Measurements from ENCODE around the gene CXCL10.

DNA sequence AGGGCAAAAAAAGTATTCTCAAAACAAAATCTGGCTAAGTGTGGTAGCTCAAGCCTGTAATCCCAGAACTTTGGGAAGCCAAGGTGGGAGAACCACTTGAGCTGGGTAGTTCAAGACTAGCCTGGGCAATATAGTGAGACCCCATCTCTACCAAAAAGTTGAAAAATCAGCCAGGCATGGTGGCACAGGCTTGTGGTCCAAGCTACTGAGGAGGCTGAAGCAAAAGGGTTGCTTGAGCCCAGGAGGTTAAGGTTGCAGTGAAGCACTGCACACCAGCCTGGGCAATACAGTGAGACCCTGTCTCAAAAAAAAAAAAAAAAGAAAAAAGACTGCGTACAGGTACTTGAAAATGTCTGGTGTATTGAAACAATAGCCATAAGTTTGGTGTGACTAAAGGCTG is 30.8 kb downstream of the CXCL10 start:
- TF ChIP-seq EZH2 (IDR thresholded peaks at IDR 0.05) (no peak), EZH2phosphoT487 (IDR thresholded peaks at IDR 0.05) (no peak)
- TF ChIP-seq, protein P1, sequence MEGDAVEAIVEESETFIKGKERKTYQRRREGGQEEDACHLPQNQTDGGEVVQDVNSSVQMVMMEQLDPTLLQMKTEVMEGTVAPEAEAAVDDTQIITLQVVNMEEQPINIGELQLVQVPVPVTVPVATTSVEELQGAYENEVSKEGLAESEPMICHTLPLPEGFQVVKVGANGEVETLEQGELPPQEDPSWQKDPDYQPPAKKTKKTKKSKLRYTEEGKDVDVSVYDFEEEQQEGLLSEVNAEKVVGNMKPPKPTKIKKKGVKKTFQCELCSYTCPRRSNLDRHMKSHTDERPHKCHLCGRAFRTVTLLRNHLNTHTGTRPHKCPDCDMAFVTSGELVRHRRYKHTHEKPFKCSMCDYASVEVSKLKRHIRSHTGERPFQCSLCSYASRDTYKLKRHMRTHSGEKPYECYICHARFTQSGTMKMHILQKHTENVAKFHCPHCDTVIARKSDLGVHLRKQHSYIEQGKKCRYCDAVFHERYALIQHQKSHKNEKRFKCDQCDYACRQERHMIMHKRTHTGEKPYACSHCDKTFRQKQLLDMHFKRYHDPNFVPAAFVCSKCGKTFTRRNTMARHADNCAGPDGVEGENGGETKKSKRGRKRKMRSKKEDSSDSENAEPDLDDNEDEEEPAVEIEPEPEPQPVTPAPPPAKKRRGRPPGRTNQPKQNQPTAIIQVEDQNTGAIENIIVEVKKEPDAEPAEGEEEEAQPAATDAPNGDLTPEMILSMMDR (IDR thresholded peaks at IDR 0.05) = no peak

All from neural progenitor cell (in vitro differentiated cells).